Cardiac muscle cell (in vitro differentiated cells and primary cell): ENCODE results near the gene CR2. TPM values are rescaled to one million over a fixed set of nuclear protein-coding genes. Genes with fewer than 3 reads are reported as not detected.

Source experiments
- DNase-seq, 2 donors: peaks; one replicate each; pipeline versions ENCODE4 v3.0.0 to v3.0.0-alpha.2; 2010 to 2017; ENCODE audit warnings: low read depth in 1 of 2, low spot score in 1 of 2
- H3K27ac ChIP-seq: fragments of 200-600 bp; sonication (generic); 2 replicates; pipeline ENCODE4 v1.5.1; 2016
- H3K27me3 ChIP-seq: fragments of 200-600 bp; sonication (generic); 2 replicates; pipeline ENCODE4 v1.6.0; 2016; ENCODE audit warnings: control low read depth
- H3K36me3 ChIP-seq: fragments of 200-600 bp; sonication (generic); 2 replicates; pipeline ENCODE4 v1.5.1; 2016; ENCODE audit warnings: control low read depth
- H3K4me1 ChIP-seq: fragments of 200-600 bp; sonication (generic); 2 replicates; pipeline ENCODE4 v1.8.1; 2017; ENCODE audit warnings: low read depth, mild to moderate bottlenecking, mixed run types
- H3K4me3 ChIP-seq: fragments of 200-600 bp; sonication (generic); 2 replicates; pipeline ENCODE4 v1.5.1; 2016; ENCODE audit warnings: mild to moderate bottlenecking
- H3K9me3 ChIP-seq: fragments of 200-600 bp; sonication (generic); 2 replicates; pipeline ENCODE4 v1.5.1; 2017; ENCODE audit warnings: low read depth, mild to moderate bottlenecking, control low read depth
- CTCF ChIP-seq: IDR thresholded peaks from 2 replicates; pipeline ENCODE4 v1.5.1; 2012; ENCODE audit warnings: low read depth, mild to moderate bottlenecking, low read length
- polyA plus RNA-seq: library from polyadenylated mRNA; unstranded; fragments of >200 nt; fragmentation: Nextera tagmentation; extraction: Ambion mirVana; gene quantifications from 2 replicates; pipeline ENCODE4 v1.2.1, GENCODE V29; 2016
- total RNA-seq: library from RNA; depleted of rRNA; stranded (reverse); fragments of >200 nt; gene quantifications from 2 replicates; pipeline ENCODE4 v1.2.3, GENCODE V29; 2016

Gene CR2
- total RNA-seq (0.04 TPM in 1 of 2 replicates, not detected in the other), polyA plus RNA-seq (not detected in 2 replicates)

DNA sequence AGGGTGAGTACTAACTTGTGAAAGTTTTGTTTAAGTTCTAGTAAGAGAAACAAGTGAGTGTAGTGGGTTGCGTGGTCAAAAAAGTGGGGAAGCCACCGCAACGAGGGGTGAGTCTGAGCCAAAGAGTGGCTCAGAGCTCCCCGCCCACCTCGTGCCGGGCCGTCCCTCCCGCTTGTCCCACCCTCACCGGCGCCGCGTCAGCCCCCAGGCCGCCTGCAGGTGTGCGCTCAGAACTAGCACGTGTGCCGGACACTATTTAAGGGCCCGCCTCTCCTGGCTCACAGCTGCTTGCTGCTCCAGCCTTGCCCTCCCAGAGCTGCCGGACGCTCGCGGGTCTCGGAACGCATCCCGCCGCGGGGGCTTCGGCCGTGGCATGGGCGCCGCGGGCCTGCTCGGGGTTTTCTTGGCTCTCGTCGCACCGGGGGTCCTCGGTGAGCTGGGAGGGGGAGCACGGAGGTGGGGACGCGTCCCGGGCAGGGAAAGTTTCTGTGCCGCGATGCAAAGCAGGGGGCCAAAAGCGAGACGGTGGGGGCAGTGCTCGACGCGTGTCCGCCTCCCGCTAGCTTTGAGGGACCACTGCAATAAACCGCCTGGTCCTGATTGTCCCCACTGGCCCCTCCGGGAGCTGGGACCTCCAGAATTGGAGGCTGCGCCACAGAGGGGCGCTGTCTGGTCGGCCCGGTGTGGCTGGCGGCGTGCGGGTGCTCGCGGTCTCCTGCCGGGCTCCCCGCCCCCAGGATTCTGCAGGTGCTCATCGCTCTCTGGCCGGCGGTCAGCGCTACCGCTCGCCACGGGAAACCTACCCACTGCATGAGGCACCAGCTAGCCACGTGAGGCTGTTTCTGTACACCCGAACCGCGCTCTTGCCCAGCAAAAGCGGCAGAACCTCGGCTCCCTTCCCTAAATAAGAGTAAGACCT, at the start of gene CR2:
TSS of gene CR2 (plus strand) at position 283 of the 919 bp plus-strand sequence. CDS start at position 374, 91 bp downstream.
- Histone ChIP-seq H3K27me3 (peaks cover 97% of the 10 kb centered on the region), H3K9me3 (no peaks in the 10 kb centered on the region), H3K27ac (no peak within 1 kb of the TSS), H3K36me3 (no peaks in the 10 kb centered on the region), H3K4me3 (peak within 1 kb of the TSS; percentile 31), H3K4me1 (no peaks in the 10 kb centered on the region)
- no peak for TF ChIP-seq CTCF
- peak in 1 of 2 donors; percentile 68 for DNase-seq

GRCh38 chr1:207404849-207405525, 49.1 kb upstream of the CR2 start:
- H3K4me3 ChIP-seq = no peak overlapping the region
- H3K4me1 ChIP-seq = no peaks in the 10 kb centered on the region
- H3K27ac ChIP-seq = no peak overlapping the region
- H3K27me3 ChIP-seq = peaks cover 5% of the 10 kb centered on the region
- DNase-seq = peak; percentile 73 to 83
- H3K36me3 ChIP-seq = no peaks in the 10 kb centered on the region
- TF ChIP-seq CTCF = peak; percentile 76
- no peaks in the 10 kb centered on the region for H3K9me3 ChIP-seq

DNA sequence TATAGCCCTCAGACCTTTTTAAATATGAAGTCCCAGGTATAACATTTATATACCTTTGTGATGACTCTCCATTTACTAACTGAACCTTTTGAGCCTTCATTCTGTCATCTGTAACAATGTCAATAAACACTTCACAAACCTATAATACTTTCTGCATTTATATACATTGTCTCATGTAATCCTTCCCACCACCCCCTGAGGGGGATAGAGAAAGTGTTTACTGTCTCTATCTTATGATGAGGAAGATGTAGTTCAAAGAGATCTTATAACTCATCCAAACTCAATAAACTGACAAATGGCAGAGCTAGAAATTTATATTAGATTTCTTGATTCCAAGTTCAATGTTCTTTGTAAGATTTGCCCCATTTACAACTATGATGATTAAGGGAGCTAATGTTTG, 48.3 kb upstream of the CR2 start:
- no peak for TF ChIP-seq CTCF
- DNase-seq = no peak
- H3K4me3 ChIP-seq = no peak overlapping the region
- no peak overlapping the region for H3K27ac ChIP-seq
- H3K4me1 ChIP-seq = no peaks in the 10 kb centered on the region
- peaks cover 5% of the 10 kb centered on the region for H3K27me3 ChIP-seq
- H3K36me3 ChIP-seq = no peaks in the 10 kb centered on the region
- no peaks in the 10 kb centered on the region for H3K9me3 ChIP-seq

- H3K4me3 ChIP-seq = no peak overlapping the region
- DNase-seq = peak in 1 of 2 donors; percentile 39
- TF ChIP-seq CTCF = no peak
Observed at GRCh38 chr1:207407655-207408260, 46.4 kb upstream of the CR2 start.

DNA sequence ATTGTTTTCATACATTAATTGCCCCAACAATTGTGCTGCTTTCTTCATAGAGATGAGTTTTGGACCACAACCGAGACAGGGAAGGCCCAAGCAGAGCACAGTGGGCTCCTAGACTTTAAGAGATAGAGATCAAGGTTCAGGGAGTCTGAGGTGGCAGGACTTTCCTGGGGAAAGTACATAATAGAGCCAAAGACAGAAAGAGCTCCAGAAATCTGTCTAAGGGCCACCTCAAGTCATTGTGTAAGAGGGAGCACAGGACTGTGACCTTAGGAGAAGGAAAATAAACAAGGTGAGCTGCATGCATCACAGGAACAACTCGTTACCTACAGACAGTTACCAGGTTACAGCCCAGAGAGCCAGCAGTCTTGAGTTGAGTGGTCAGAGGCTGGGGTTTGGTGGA, 41.3 kb upstream of the CR2 start:
- no peaks in the 10 kb centered on the region for H3K4me1 ChIP-seq
- TF ChIP-seq CTCF = no peak
- no peaks in the 10 kb centered on the region for H3K27me3 ChIP-seq
- no peaks in the 10 kb centered on the region for H3K9me3 ChIP-seq
- H3K36me3 ChIP-seq = no peaks in the 10 kb centered on the region
- H3K27ac ChIP-seq = no peak overlapping the region
- H3K4me3 ChIP-seq = no peak overlapping the region
- DNase-seq = no peak

More at GRCh38 chr1:207407655-207408260, 46.4 kb upstream of the CR2 start:
- Histone ChIP-seq H3K27ac (no peak overlapping the region), H3K36me3 (no peaks in the 10 kb centered on the region), H3K27me3 (peaks cover 5% of the 10 kb centered on the region), H3K4me1 (no peaks in the 10 kb centered on the region), H3K9me3 (no peaks in the 10 kb centered on the region)
